Erythroblast (primary cell): ENCODE results near the gene MADD.

Experiments
- GATA1 ChIP-seq: IDR thresholded peaks from 2 replicates; pipeline ENCODE4 v1.6.1; 2011; ENCODE audit warnings: low read depth, mild to moderate bottlenecking, control low read depth, low read length, moderate library complexity
- POLR2A ChIP-seq: IDR thresholded peaks from 2 replicates; pipeline ENCODE4 v1.6.1; 2011; ENCODE audit warnings: mild to moderate bottlenecking, low read length

- TF ChIP-seq POLR2A (no peak), GATA1 (no peak)
These were observed 25.2 kb upstream of the MADD start for GRCh38 chr11:47244448-47245350.
